Heart right ventricle (tissue), 16 donors: Measurements from ENCODE around the gene ARSJ. TPM values are rescaled to one million over a fixed set of nuclear protein-coding genes. Genes with fewer than 3 reads are reported as not detected.
A peak's percentile ranks its signal among the peaks of the same experiment; 100 is the strongest.
"Not testable (repeated sequence)": the region's sequence is repeated elsewhere in the genome, so short reads cannot be mapped to it uniquely, and the experiment has no call there.

Source experiments
- ATAC-seq, 8 donors: fragments of 200-7000 bp; cut with Tn5 transposase; one replicate each; pipeline ENCODE4 v1.9.1; 2020; ENCODE audit warnings: mild to moderate bottlenecking in 8 of 8, moderate library complexity in 8 of 8, moderate number of reproducible peaks in 1 of 8
- DNase-seq, 2 donors: peaks; one replicate each; pipeline ENCODE4 v3.0.0-alpha.2; 2020
- H3K27ac ChIP-seq, 10 donors: fragments of 200-600 bp; sonication (generic) in 2 of 10; one replicate each; pipeline versions ENCODE4 v1.5.0 to v1.8.0; 2020 to 2022; ENCODE audit warnings: mild to moderate bottlenecking in 3 of 10
- H3K27me3 ChIP-seq, 7 donors: fragments of 200-600 bp; one replicate each; pipeline ENCODE4 v1.8.0; 2021 to 2022; ENCODE audit warnings: mild to moderate bottlenecking in 2 of 7
- H3K36me3 ChIP-seq, 9 donors: fragments of 200-600 bp; sonication (generic) in 1 of 9; one replicate each; pipeline versions ENCODE4 v1.5.0 to v1.8.0; 2020 to 2022; ENCODE audit warnings: mild to moderate bottlenecking in 2 of 9
- H3K4me1 ChIP-seq, 9 donors: fragments of 200-600 bp; sonication (generic) in 1 of 9; one replicate each; pipeline versions ENCODE4 v1.5.0 to v1.8.0; 2020 to 2022; ENCODE audit warnings: mild to moderate bottlenecking in 4 of 9
- H3K4me3 ChIP-seq, 10 donors: fragments of 200-600 bp; sonication (generic) in 2 of 10; one replicate each; pipeline versions ENCODE4 v1.5.0 to v1.8.0; 2020 to 2022; ENCODE audit warnings: mild to moderate bottlenecking in 7 of 10, moderate library complexity in 2 of 10
- H3K9me3 ChIP-seq, 11 donors: fragments of 200-600 bp in 10 of 11; sonication (generic) in 2 of 11; one replicate each; pipeline versions ENCODE4 v1.5.0 to v1.8.0; 2013 to 2022; ENCODE audit warnings: mild to moderate bottlenecking in 2 of 11, control low read depth in 1 of 11, moderate library complexity in 1 of 11
- WGBS, 2 donors: extraction: QIAGEN DNeasy Blood & Tissue Kit; methylation state at CpG; one replicate each; pipeline ENCODE4 v1.1.7; 2013; ENCODE audit warnings: inconsistent platforms in 1 of 2; 5-methylcytosine and 5-hydroxymethylcytosine counted together
- intact Hi-C, 10 donors: fragments of 100-400 bp; cut with DNase I; formaldehyde crosslinking; loops; one replicate each; pipeline versions ENCODE4 v1.11.1 to v1.14.2; 2022
- polyA plus RNA-seq, 2 donors: library from polyadenylated mRNA; stranded (reverse); fragments of 200-250 nt; gene quantifications; one replicate each; pipeline ENCODE4 v1.2.3, GENCODE V29; 2013
- total RNA-seq, 10 donors: library from RNA; stranded (reverse); fragmentation: NEBNext Ultra II Directional in 3 of 10; extraction: Animal tissue kit (Norgen Biotek cat#: 25700) in 3 of 10; gene quantifications; one replicate each; pipeline versions ENCODE4 v1.2.1 to v1.2.4, GENCODE V29; 2021 to 2023
- TF ChIP-seq, protein P1 (sequence below), 9 donors: fragments of 200-600 bp; sonication (generic) in 2 of 9; IDR thresholded peaks; one replicate each; pipeline versions ENCODE4 v1.5.0 to v1.8.0; 2021 to 2022; ENCODE audit warnings: antibody characterized with exemption in 9 of 9, mild to moderate bottlenecking in 5 of 9, moderate library complexity in 1 of 9
- donor health status: Arrhythmogenic right ventricular cardiomyopathy.
- donor health status: ischemic (EF 13 %, LVEDD 7.1; RV severe dilation, severe dysfunction).
- donor health status: healthy with polysubstance abuse.
- donor health status: DM: no; HTN: yes; CAD: no.
- donor health status: DM: no; HTN: no; CAD: no.
- donor health status: ischemic (EF 25% LVEDD 6.9; RV normal size, moderate dysfunction).
- donor health status: ischemic (EF 25% LVEDD 5.7; RV mildly dilated, moderate dysfunction).
- donor health status: healthy.
- donor health status: DM: yes; HTN: yes; CAD: no.
- donor health status: Ischemic cardiomyopathy.
- donor health status: ischemic (EF 35%, LVEDD 5.7; RV mildly dilated, moderate dysfunction).
- donor health status: nonischemic (EF 11% LVEDD 7.7; RV severe dilation, severe dysfunction).
- donor health status: DM: yes; HTN: yes; CAD: no.
- donor health status: PGD.
- donor health status: ischemic (EF 29% LVEDD 5.4; RV normal size, mild dysfunction).
- donor health status: nonischemic (EF 23%, LVEDD 6.1; RV moderate dilation, normal function).

Gene ARSJ
- total and polyA plus RNA-seq, 12 donors: 0.44 to 6.6 (median 1.2) TPM

DNA sequence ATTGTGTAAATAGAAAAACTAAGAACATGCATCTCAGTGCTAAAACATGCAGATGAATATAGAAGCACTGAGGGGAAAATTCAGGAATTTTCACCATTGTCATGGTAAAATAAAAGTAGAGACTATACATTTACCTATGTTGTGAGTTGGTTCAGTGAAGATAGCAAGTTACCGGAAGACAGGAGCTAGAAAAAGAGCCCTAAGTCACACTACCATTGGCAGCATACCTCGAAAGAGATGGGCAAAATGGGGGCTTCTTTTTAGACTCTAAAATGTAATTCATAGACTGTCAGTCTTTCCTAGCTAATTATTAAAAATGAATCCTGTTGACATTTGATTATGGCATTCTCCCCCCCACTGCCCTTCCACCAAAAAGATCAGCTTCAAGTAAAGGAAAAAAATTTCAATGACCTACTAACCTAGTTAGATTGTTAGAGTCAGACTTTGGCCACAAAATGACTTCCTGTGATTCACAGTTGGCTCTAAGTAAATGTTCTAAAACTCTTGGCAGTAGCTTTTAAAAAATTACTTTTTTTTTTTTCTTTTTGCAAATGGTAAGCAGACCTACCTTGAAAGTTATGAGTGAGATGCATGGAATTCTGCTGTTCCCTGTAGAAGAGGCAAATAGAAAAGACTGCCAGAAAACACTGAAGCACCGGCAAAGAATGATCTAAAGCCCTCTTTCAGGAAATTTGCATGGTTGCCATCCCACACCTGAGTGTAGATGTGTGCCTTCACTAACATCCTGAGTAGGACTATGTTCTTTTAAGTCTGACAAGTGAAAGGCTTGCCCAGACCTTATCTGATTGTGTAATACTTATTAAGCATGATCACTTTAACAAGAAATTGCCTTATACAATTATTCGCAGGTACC is 26.4 kb upstream of the ARSJ start:
- H3K27me3 ChIP-seq: no peaks in the 10 kb centered on the region
- ATAC-seq: peak in 3 of 8 donors; percentile 28 to 55 (median 54)
- peaks cover 0 to 16% (median 0%) of the 10 kb centered on the region in 9 donors for H3K4me1 ChIP-seq
- intact Hi-C loops: no loop called here
- H3K9me3 ChIP-seq: peaks cover 0 to 14% (median 0%) of the 10 kb centered on the region in 11 donors
- DNase-seq: no peak
- TF ChIP-seq, protein P1, sequence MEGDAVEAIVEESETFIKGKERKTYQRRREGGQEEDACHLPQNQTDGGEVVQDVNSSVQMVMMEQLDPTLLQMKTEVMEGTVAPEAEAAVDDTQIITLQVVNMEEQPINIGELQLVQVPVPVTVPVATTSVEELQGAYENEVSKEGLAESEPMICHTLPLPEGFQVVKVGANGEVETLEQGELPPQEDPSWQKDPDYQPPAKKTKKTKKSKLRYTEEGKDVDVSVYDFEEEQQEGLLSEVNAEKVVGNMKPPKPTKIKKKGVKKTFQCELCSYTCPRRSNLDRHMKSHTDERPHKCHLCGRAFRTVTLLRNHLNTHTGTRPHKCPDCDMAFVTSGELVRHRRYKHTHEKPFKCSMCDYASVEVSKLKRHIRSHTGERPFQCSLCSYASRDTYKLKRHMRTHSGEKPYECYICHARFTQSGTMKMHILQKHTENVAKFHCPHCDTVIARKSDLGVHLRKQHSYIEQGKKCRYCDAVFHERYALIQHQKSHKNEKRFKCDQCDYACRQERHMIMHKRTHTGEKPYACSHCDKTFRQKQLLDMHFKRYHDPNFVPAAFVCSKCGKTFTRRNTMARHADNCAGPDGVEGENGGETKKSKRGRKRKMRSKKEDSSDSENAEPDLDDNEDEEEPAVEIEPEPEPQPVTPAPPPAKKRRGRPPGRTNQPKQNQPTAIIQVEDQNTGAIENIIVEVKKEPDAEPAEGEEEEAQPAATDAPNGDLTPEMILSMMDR (IDR thresholded peaks at IDR 0.05): no peak
- no peaks in the 10 kb centered on the region for H3K36me3 ChIP-seq
- no peak overlapping the region for H3K27ac ChIP-seq
- WGBS, 2 donors: 80 to 86% methylated on average over 4 of the region's 4 CpGs
- H3K4me3 ChIP-seq: no peak overlapping the region

DNA sequence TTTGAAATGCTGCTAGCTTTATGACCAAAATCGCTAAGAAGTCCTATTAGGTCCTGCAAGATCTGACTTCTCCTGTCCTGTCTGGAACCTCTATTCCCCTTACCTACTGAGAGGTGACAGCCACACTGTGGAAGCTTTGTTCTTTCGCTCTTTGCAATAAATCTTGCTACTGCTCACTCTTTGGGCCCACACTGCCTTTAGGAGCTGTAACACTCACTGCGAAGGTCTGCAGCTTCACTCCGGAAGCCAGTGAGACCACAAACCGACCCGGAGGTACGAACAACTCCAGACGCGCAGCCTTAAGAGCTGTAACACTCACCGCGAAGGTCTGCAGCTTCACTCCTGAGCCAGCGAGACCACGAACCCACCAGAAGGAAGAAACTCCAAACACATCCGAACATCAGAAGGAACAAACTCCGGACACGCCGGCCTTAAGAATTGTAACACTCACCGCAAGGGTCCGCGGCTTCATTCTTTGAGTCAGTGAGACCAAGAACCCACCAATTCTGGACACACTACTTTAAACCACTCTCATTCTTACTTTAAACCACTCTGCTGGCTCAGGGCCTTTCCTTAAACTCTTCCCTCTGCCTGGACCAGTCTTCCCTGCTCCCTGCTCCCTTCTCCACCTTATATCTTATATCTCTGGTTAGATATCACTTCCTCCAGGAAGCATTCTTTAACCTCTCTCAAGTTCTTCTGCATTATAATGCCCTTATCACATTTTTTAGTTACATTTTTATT is 25.2 kb upstream of the ARSJ start:
- ATAC-seq, H3K36me3 ChIP-seq, DNase-seq, H3K27me3 ChIP-seq, H3K27ac ChIP-seq, H3K4me3 ChIP-seq, intact Hi-C loops: not testable (repeated sequence)
- Histone ChIP-seq H3K4me1 (peaks cover 0 to 16% (median 0%) of the 10 kb centered on the region in 9 donors), H3K9me3 (peaks cover 0 to 11% (median 0%) of the 10 kb centered on the region in 11 donors)
- 90 to 91% methylated on average over 18 to 20 of the region's 20 CpGs for WGBS, 2 donors

DNA sequence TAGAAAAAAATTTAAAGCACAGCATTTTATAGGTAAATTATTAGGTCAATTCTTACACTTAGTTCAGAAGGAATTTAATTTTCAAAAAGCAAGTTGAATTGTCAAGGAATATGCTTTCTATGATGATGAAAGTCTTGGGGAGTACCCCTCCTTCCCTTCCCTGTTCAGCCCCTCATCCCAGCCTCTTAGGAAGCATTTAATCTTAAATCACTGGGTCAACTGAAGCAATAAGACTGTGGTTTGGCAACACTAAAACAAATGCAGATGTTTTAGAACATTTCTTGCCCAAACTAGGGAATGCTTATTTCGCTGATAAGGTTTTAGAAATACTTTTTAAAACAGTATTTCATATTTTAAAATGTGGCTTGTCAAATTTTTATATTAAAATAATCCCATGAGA is 19.1 kb upstream of the ARSJ start:
- no peak overlapping the region for H3K27ac ChIP-seq
- no peak overlapping the region for H3K4me3 ChIP-seq
- DNase-seq (no peak), ATAC-seq (peak in 3 of 8 donors; percentile 54 to 67 (median 55))
- intact Hi-C loops: no loop called here
- no peaks in the 10 kb centered on the region for H3K9me3 ChIP-seq
- H3K4me1 ChIP-seq: no peaks in the 10 kb centered on the region
- H3K27me3 ChIP-seq: no peaks in the 10 kb centered on the region
- WGBS, 2 donors: 79 to 82% methylated on average over 1 of the region's 1 CpG
- no peaks in the 10 kb centered on the region for H3K36me3 ChIP-seq
- TF ChIP-seq, protein P1 (IDR thresholded peaks at IDR 0.05): no peak

DNA sequence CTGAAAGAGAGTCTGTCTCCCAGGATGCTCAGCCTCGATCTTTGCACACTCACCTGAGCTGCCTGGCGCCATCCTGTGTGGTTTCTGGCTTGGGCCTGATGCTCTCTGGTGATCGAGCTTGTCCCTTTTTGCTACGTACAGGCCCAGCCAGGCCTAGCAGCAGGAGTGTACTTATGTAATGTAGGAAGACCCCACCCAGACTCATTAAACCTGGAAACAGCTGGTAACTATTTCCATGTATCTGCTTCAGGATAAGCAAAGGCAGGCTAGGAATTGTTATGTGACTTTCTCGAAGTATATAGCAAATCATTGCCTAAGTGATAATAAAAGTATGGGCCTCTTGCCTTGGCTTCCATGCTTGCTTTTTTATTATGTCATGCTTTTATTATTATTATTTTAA is 18.6 kb upstream of the ARSJ start:
- Histone ChIP-seq H3K36me3 (no peaks in the 10 kb centered on the region), H3K4me3 (no peak overlapping the region), H3K27me3 (no peaks in the 10 kb centered on the region), H3K27ac (no peak overlapping the region), H3K9me3 (no peaks in the 10 kb centered on the region), H3K4me1 (no peaks in the 10 kb centered on the region)
- intact Hi-C loops: no loop called here
- DNase-seq: no peak
- TF ChIP-seq, protein P1 (IDR thresholded peaks at IDR 0.05): no peak
- ATAC-seq: no peak
- 68 to 76% methylated on average over 5 of the region's 5 CpGs for WGBS, 2 donors
